Prostate gland (tissue), 2 donors: ENCODE results near the gene GSK3A. TPM values are rescaled to one million over a fixed set of nuclear protein-coding genes. Genes with fewer than 3 reads are reported as not detected.

ENCODE experiments used
- DNase-seq: peaks from one replicate; pipeline ENCODE4 v3.0.0-alpha.2; 2019; ENCODE audit warnings: low spot score
- H3K27ac ChIP-seq, 2 donors: fragments of 200-600 bp; sonication (generic); 2 replicates each; pipeline ENCODE4 v1.5.1; 2017 to 2019
- H3K27me3 ChIP-seq: fragments of 200-600 bp; sonication (generic); replicated peaks from 2 replicates; pipeline ENCODE4 v1.5.1; 2019; ENCODE audit not compliant: insufficient read depth
- H3K36me3 ChIP-seq, 2 donors: fragments of 200-600 bp; sonication (generic); 1 replicate in 1 of 2; 2 replicates in 1 of 2; pipeline versions ENCODE4 v1.5.1 to v1.8.1; 2017 to 2019
- H3K4me1 ChIP-seq: fragments of 200-600 bp; sonication (generic); replicated peaks from 2 replicates; pipeline ENCODE4 v1.5.1; 2019
- H3K4me3 ChIP-seq, 2 donors: fragments of 200-600 bp; sonication (generic); 2 replicates each; pipeline ENCODE4 v1.5.1; 2017 to 2019
- H3K9me3 ChIP-seq: fragments of 200-600 bp; sonication (generic); 2 replicates; pipeline ENCODE4 v1.5.1; 2017
- CTCF ChIP-seq, 4 experiments: fragments of 200-600 bp in 2 of 4; fragments of 450-650 bp in 2 of 4; sonication (generic) in 2 of 4; IDR thresholded peaks; 1 replicate in 3 of 4; 2 replicates in 1 of 4; pipeline ENCODE4 v1.5.1; 2016 to 2019; ENCODE audit warnings: antibody characterized with exemption in 4 of 4, mild to moderate bottlenecking in 2 of 4, moderate library complexity in 2 of 4
- POLR2A ChIP-seq: fragments of 450-650 bp; IDR thresholded peaks from one replicate; pipeline ENCODE4 v1.6.1; 2016; ENCODE audit warnings: antibody characterized with exemption, mild to moderate bottlenecking
- POLR2AphosphoS5 ChIP-seq: sonication (generic); formaldehyde crosslinking; IDR thresholded peaks from one replicate; pipeline ENCODE4 v1.6.1; 2017; ENCODE audit warnings: antibody characterized with exemption
- WGBS: methylation state at CpG from one replicate; pipeline ENCODE4 v1.1.5; 2018; 5-methylcytosine and 5-hydroxymethylcytosine counted together
- intact Hi-C: fragments of 100-400 bp; cut with DNase I; formaldehyde crosslinking; loops from one replicate; pipeline ENCODE4 v1.14.2; 2022
- total RNA-seq, 2 donors: library from RNA; depleted of rRNA; stranded (reverse); fragments of >200 nt; gene quantifications; one replicate each; pipeline ENCODE4 v1.1.0, GENCODE V29; 2016

GSK3A gene
- total RNA-seq, 2 donors from 2014 or later: 37.1 to 61.6 TPM

- 83% methylated on average over 1 of the region's 1 CpG for WGBS
- Histone ChIP-seq H3K4me1 (peaks cover 11% of the 10 kb centered on the region), H3K9me3 (no peaks in the 10 kb centered on the region), H3K27ac (no peak overlapping the region), H3K36me3 (peaks cover 0 to 29% of the 10 kb centered on the region in 2 donors), H3K4me3 (no peak overlapping the region), H3K27me3 (no peaks in the 10 kb centered on the region)
- DNase-seq: no peak
- TF ChIP-seq CTCF (IDR thresholded peaks at IDR 0.05): no peak
- no peak for TF ChIP-seq POLR2AphosphoS5
- TF ChIP-seq POLR2A: no peak
- intact Hi-C loops: loop anchor here (10.0 kb wide), 1 partner anchor 182 kb away; the partner anchor contains the start of gene CNFN
Observed at GRCh38 chr19:42212886-42213285, 29.5 kb downstream of the GSK3A start.

GRCh38 chr19:42208612-42209011 is 33.8 kb downstream of the GSK3A start:
- Histone ChIP-seq H3K9me3 (no peaks in the 10 kb centered on the region), H3K4me3 (no peak overlapping the region), H3K27ac (no peak overlapping the region), H3K4me1 (no peaks in the 10 kb centered on the region), H3K27me3 (no peaks in the 10 kb centered on the region), H3K36me3 (peaks cover 0 to 22% of the 10 kb centered on the region in 2 donors)
- no peak for DNase-seq
- TF ChIP-seq CTCF (IDR thresholded peaks at IDR 0.05) (no peak), POLR2AphosphoS5 (no peak), POLR2A (no peak)
- intact Hi-C loops: no loop called here
- WGBS: 84% methylated on average over 11 of the region's 11 CpGs

GRCh38 chr19:42207767-42208271 is 34.6 kb downstream of the GSK3A start:
- Histone ChIP-seq H3K9me3 (no peaks in the 10 kb centered on the region), H3K27ac (no peak overlapping the region), H3K4me3 (no peak overlapping the region), H3K27me3 (no peaks in the 10 kb centered on the region), H3K4me1 (no peaks in the 10 kb centered on the region), H3K36me3 (peaks cover 0 to 22% of the 10 kb centered on the region in 2 donors)
- no peak for DNase-seq
- TF ChIP-seq CTCF (IDR thresholded peaks at IDR 0.05) (no peak), POLR2AphosphoS5 (no peak)
- intact Hi-C loops: no loop called here
- 84% methylated on average over 6 of the region's 6 CpGs for WGBS

- Histone ChIP-seq H3K4me1 (no peaks in the 10 kb centered on the region), H3K36me3 (peaks cover 0 to 22% of the 10 kb centered on the region in 2 donors), H3K9me3 (no peaks in the 10 kb centered on the region), H3K27ac (no peak overlapping the region), H3K27me3 (no peaks in the 10 kb centered on the region), H3K4me3 (no peak overlapping the region)
- intact Hi-C loops: no loop called here
- no peak for DNase-seq
- WGBS: 80% methylated on average over 14 of the region's 14 CpGs
- no peak for TF ChIP-seq CTCF (IDR thresholded peaks at IDR 0.05)
- no peak for TF ChIP-seq POLR2A
- TF ChIP-seq POLR2AphosphoS5: no peak
Observed at GRCh38 chr19:42206871-42207755, 35.3 kb downstream of the GSK3A start.
